Common myeloid progenitor, CD34-positive (primary cell): Measurements from ENCODE around the gene SLFN5.
"Not testable (repeated sequence)": the region's sequence is repeated elsewhere in the genome, so short reads cannot be mapped to it uniquely, and the experiment has no call there.

ENCODE experiments used
- CTCF ChIA-PET: fragments of 350-600 bp; sonication (Branson Sonifier 250); formaldehyde crosslinking; loops from one replicate; lab custom pipeline; 2021; ENCODE audit warnings: antibody characterized with exemption; lab: Charles Lee
- POLR2A ChIA-PET: fragments of 350-600 bp; sonication (Branson Sonifier 250); formaldehyde crosslinking; loops from one replicate; lab custom pipeline; 2021; ENCODE audit warnings: antibody characterized with exemption; lab: Charles Lee
- DNase-seq, 3 donors: peaks; one replicate each; pipeline versions ENCODE4 v3.0.0 to v3.0.0-alpha.2; 2013
- H3K27ac ChIP-seq, 2 experiments: 1 replicate in 1 of 2; 2 replicates in 1 of 2; pipeline ENCODE4 v1.7.0; 2013; ENCODE audit warnings: inconsistent platforms in 2 of 2, low read length in 2 of 2, mild to moderate bottlenecking in 2 of 2, low read depth in 1 of 2, moderate library complexity in 1 of 2; ENCODE audit not compliant: severe bottlenecking in 2 of 2, insufficient read depth in 1 of 2, poor library complexity in 1 of 2
- H3K27me3 ChIP-seq, 5 experiments: replicated peaks in 2 of 5; 1 replicate in 3 of 5; 2 replicates in 2 of 5; pipeline versions ENCODE4 v1.6.1 to v1.7.0; 2013; ENCODE audit warnings: low read length in 4 of 5, mild to moderate bottlenecking in 2 of 5, moderate library complexity in 2 of 5, inconsistent platforms in 1 of 5; ENCODE audit not compliant: insufficient read depth in 5 of 5, control insufficient read depth in 4 of 5
- H3K36me3 ChIP-seq, 4 experiments: 1 replicate in 2 of 4; 2 replicates in 2 of 4; pipeline versions ENCODE4 v1.6.1 to v1.7.0; 2013; ENCODE audit warnings: low read length in 3 of 4, control low read depth in 1 of 4, mild to moderate bottlenecking in 1 of 4; ENCODE audit not compliant: control insufficient read depth in 4 of 4, insufficient read depth in 4 of 4
- H3K4me1 ChIP-seq, 4 experiments: 1 replicate in 3 of 4; 2 replicates in 1 of 4; pipeline versions ENCODE4 v1.6.1 to v1.7.1; 2013; ENCODE audit warnings: low read length in 3 of 4, mild to moderate bottlenecking in 3 of 4, control low read depth in 1 of 4, inconsistent platforms in 1 of 4, moderate library complexity in 1 of 4; ENCODE audit not compliant: control insufficient read depth in 4 of 4, insufficient read depth in 4 of 4; ENCODE audit errors: control extremely low read depth in 1 of 4
- H3K4me3 ChIP-seq, 7 experiments: 1 replicate in 4 of 7; 2 replicates in 3 of 7; pipeline versions ENCODE4 v1.5.1 to v1.7.0; 2013; ENCODE audit warnings: mild to moderate bottlenecking in 7 of 7, low read length in 6 of 7, moderate library complexity in 6 of 7, inconsistent platforms in 2 of 7, low read depth in 2 of 7, control low read depth in 1 of 7; ENCODE audit not compliant: insufficient read depth in 4 of 7, control insufficient read depth in 1 of 7; ENCODE audit errors: extremely low read depth in 1 of 7
- H3K9me3 ChIP-seq, 5 experiments: 1 replicate in 4 of 5; 2 replicates in 1 of 5; pipeline versions ENCODE4 v1.6.1 to v1.7.1; 2013; ENCODE audit warnings: low read length in 4 of 5, mild to moderate bottlenecking in 2 of 5, inconsistent platforms in 1 of 5, low read depth in 1 of 5, moderate library complexity in 1 of 5; ENCODE audit not compliant: control insufficient read depth in 4 of 5, insufficient read depth in 2 of 5; ENCODE audit errors: control extremely low read depth in 1 of 5
- WGBS: methylation state at CpG from one replicate; pipeline ENCODE4 v1.1.5; 2013; ENCODE audit not compliant: insufficient coverage; 5-methylcytosine and 5-hydroxymethylcytosine counted together

Gene SLFN5

DNA sequence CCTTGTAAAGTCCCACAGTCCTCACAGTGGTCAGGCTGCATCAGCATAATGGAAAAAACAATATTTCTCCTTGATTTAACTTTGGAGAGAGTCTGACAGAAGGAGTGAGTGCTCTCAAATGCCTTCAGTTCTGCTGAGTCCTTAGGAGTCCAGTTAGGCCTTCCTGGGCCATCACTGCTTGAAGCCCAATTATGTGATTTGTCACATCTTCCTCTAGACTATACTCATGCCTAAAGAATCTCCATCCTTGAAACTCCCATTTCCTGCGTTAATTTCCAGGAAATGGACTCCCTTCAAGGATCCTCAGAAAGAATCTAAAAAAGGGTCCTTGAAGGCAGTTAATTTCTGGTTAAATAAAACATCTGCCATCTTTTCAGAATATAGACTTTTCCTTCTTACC is 52.8 kb downstream of the SLFN5 start:
- no peaks in the 10 kb centered on the region for H3K4me1 ChIP-seq
- H3K9me3 ChIP-seq, result peaks cover 0 to 19% (median 4%) of the 10 kb centered on the region in 5 experiments
- DNase-seq, result no peak
- ChIA-PET CTCF (no interaction called here), POLR2A (no interaction called here)
- WGBS, result no CpG with 5 or more reads among the region's 1 CpG
- no peak overlapping the region for H3K4me3 ChIP-seq
- H3K27ac ChIP-seq, result no peak overlapping the region
- H3K27me3 ChIP-seq, result peaks cover 0 to 13% (median 0%) of the 10 kb centered on the region in 5 experiments
- no peaks in the 10 kb centered on the region for H3K36me3 ChIP-seq

DNA sequence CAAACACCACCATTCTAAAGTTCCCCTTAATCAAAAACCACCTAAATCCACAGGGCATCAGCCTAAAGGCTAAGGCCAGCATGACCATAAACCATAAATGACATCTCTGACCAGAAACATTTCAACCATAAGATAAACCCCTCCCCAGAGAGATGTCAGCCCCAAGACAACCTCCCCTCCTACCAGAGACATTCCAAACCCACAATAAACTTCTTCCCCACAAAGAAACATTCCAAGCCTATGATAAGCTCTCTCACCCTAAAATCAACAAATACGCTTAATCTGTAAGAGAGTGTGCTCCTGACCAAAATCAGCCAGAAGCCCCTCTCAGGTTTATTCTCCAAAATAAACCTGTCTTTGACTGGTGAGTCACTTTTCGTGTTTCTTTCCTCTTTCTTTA is 54.8 kb downstream of the SLFN5 start:
- Histone ChIP-seq H3K27me3 (peaks cover 0 to 13% (median 0%) of the 10 kb centered on the region in 5 experiments), H3K4me1 (no peaks in the 10 kb centered on the region), H3K4me3 (no peak overlapping the region), H3K27ac (no peak overlapping the region), H3K9me3 (peaks cover 0 to 31% (median 15%) of the 10 kb centered on the region in 5 experiments), H3K36me3 (no peaks in the 10 kb centered on the region)
- ChIA-PET POLR2A (no interaction called here), CTCF (no interaction called here)
- WGBS, result 100% methylated on average over 1 of the region's 2 CpGs
- DNase-seq, result no peak

DNA sequence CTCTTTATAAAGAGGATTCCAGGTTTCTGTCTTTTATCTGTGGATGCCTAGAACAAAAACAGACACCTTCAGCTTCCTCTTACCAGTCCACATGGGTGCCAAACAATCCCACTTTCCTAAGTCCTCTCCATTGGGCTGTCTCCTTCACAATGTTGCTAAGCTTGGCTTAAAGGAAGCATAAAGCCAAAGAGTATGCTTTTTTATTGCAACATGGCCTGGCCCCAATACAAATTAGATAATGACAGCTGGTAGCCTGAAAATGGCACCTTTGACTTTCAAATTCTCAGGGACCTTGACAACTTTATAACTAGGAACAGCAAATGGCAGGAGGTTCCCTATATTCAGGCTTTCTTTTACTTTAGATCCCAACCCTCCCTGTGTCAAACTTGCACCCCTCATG is 55.8 kb downstream of the SLFN5 start:
- POLR2A ChIA-PET, result no interaction called here
- CTCF ChIA-PET, result interaction anchor here (2.0 kb wide), 1 partner anchor 14 kb away, joined by 7 read pairs; no protein-coding TSS in a partner anchor
- H3K27me3 ChIP-seq, result peaks cover 0 to 13% (median 0%) of the 10 kb centered on the region in 5 experiments

DNA sequence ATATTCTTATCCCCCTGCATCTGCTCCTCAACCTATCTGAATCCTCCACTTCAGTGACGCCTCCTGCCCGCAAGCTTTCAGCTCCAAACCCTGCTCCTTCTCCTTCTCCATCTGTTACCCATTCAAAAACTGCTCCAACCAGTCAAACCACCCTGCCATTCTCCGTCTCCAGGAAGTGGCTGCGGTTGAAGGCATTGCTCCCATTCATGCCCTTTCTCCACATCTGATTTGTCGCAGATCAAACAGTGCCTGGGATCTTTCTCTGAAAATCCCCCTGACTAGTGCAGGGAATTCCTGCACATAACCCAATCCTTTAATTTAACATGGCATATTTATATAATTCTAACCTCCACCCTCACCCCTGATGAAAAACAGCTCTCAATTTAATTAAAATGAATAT is 56.3 kb downstream of the SLFN5 start:
- H3K4me1 ChIP-seq, result no peaks in the 10 kb centered on the region
- H3K36me3 ChIP-seq, result no peaks in the 10 kb centered on the region
- DNase-seq, result no peak
- peaks cover 0 to 13% (median 0%) of the 10 kb centered on the region in 5 experiments for H3K27me3 ChIP-seq
- H3K4me3 ChIP-seq, result no peak overlapping the region
- no peak overlapping the region for H3K27ac ChIP-seq
- ChIA-PET POLR2A (no interaction called here), CTCF (interaction anchor here (0.6 to 2.0 kb wide), 2 partner anchors 14 to 20 kb away, joined by 4 to 7 read pairs; no protein-coding TSS in a partner anchor)
- H3K9me3 ChIP-seq, result peaks cover 0 to 33% (median 15%) of the 10 kb centered on the region in 5 experiments
- WGBS, result 65% methylated on average over 5 of the region's 5 CpGs

More for the DNA sequence above, 55.8 kb downstream of the SLFN5 start:
- Histone ChIP-seq H3K36me3 (no peaks in the 10 kb centered on the region), H3K27ac (no peak overlapping the region), H3K4me3 (no peak overlapping the region), H3K9me3 (peaks cover 0 to 31% (median 15%) of the 10 kb centered on the region in 5 experiments), H3K4me1 (no peaks in the 10 kb centered on the region)
- no peak for DNase-seq

DNA sequence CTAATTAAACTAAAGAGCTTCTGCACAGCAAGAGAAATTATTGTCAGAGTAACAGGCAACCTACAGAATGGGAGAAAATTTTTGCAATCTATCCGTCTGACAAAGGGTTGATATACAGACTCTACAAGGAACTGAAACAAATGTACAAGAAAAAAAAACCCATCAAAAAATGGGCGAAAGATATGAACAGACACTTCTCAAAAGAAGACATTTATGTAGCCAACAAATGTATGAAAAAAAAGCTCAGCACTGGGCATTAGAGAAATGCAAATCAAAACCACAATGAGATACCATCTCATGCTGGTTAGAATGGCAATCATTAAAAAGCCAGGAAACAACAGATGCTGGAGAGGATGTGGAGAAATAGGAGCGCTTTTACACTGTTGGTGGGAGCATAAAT is 66.5 kb downstream of the SLFN5 start:
- POLR2A ChIA-PET, result not testable (repeated sequence)

DNA sequence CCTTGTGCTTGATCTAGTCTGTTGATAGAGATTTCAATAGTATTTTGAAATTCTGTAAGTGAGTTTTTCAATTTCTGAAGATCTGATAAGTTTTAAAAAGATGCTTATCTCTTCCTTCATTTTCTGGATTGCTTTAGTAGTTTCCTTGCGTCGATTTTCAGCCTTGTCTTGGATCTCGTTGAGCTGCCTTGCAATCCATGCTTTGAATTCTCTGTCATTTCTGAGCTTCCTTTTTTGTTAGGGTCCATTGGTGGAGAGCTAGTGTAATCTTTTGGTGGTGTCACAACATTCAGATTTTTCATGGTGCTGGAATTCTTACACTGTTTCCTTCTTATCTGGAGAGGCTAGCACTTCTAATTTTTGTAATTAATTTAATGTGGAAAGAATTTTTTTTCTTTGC is 69.5 kb downstream of the SLFN5 start:
- Histone ChIP-seq H3K4me3 (no peak overlapping the region), H3K27me3 (peaks cover 0 to 10% (median 4%) of the 10 kb centered on the region in 5 experiments), H3K4me1 (peaks cover 0 to 15% (median 13%) of the 10 kb centered on the region in 4 experiments), H3K36me3 (no peaks in the 10 kb centered on the region), H3K9me3 (no peaks in the 10 kb centered on the region), H3K27ac (no peak overlapping the region)
- no CpG with 5 or more reads among the region's 3 CpGs for WGBS
- no peak for DNase-seq
- ChIA-PET CTCF (interaction anchor here (0.6 to 6.0 kb wide), 25 partner anchors 9 to 301 kb away, joined by 3 to 98 read pairs (median 4); partner anchors contain the start of gene SLFN12L), POLR2A (interaction anchor here (1.5 kb wide), 1 partner anchor 61 kb away, joined by 7 read pairs; the partner anchor contains the start of gene SLFN11)

More for the DNA sequence above, 66.5 kb downstream of the SLFN5 start:
- H3K27ac ChIP-seq, H3K4me3 ChIP-seq, H3K36me3 ChIP-seq, DNase-seq, H3K9me3 ChIP-seq: not testable (repeated sequence)
- Histone ChIP-seq H3K27me3 (peaks cover 0 to 10% (median 2%) of the 10 kb centered on the region in 5 experiments), H3K4me1 (peaks cover 0 to 15% (median 13%) of the 10 kb centered on the region in 4 experiments)
- CTCF ChIA-PET, result interaction anchor here (1.1 to 1.4 kb wide), 2 partner anchors 225 to 227 kb away, joined by 3 read pairs; no protein-coding TSS in a partner anchor
- WGBS, result no CpG with 5 or more reads among the region's 3 CpGs
